Kidney epithelial cell (primary cell): ENCODE measurements around the gene TSPAN33. TPM values are rescaled to one million over a fixed set of nuclear protein-coding genes. Genes with fewer than 3 reads are reported as not detected.
"Not testable (repeated sequence)": the region's sequence is repeated elsewhere in the genome, so short reads cannot be mapped to it uniquely, and the experiment has no call there.

ENCODE experiments used
- DNase-seq: peaks from one replicate; pipeline ENCODE4 v3.0.0-alpha.2; 2010; ENCODE audit warnings: low read depth
- H3K27me3 ChIP-seq: 2 replicates; pipeline ENCODE4 v1.6.0; 2011; ENCODE audit warnings: low read length; ENCODE audit not compliant: control insufficient read depth, insufficient read depth
- H3K36me3 ChIP-seq: 2 replicates; pipeline ENCODE4 v1.5.1; 2011; ENCODE audit warnings: low read length; ENCODE audit not compliant: control insufficient read depth, insufficient read depth
- H3K4me3 ChIP-seq: 2 replicates; pipeline ENCODE4 v1.5.1; 2011; ENCODE audit warnings: low read depth, mild to moderate bottlenecking, control low read depth, low read length
- CTCF ChIP-seq: IDR thresholded peaks from 2 replicates; pipeline ENCODE4 v1.5.1; 2011; ENCODE audit warnings: mild to moderate bottlenecking, moderate library complexity, low read length, control low read depth, inconsistent platforms; ENCODE audit not compliant: insufficient read depth, poor library complexity, severe bottlenecking
- total RNA-seq: library from RNA; depleted of rRNA; stranded (reverse); fragments of >200 nt; gene quantifications from 2 replicates; pipeline ENCODE4 v1.2.3, GENCODE V29; 2015

TSPAN33 gene
- total RNA-seq, 1 donor from 2014 or later, result 18.0 TPM

GRCh38 chr7:129210989-129211312 is 66.4 kb downstream of the TSPAN33 start:
- no peak for DNase-seq
- Histone ChIP-seq H3K36me3 (peaks cover 2% of the 10 kb centered on the region), H3K4me3 (no peak overlapping the region), H3K27me3 (no peaks in the 10 kb centered on the region)
- TF ChIP-seq CTCF, result no peak

- Histone ChIP-seq H3K4me3 (no peak overlapping the region), H3K27me3 (no peaks in the 10 kb centered on the region)
- TF ChIP-seq CTCF, result no peak
Observed at GRCh38 chr7:129212126-129212525, 67.6 kb downstream of the TSPAN33 start.

GRCh38 chr7:129212596-129212995 is 68.1 kb downstream of the TSPAN33 start:
- no peak for TF ChIP-seq CTCF
- DNase-seq, result no peak
- no peak overlapping the region for H3K4me3 ChIP-seq
- H3K36me3 ChIP-seq, result peaks cover 2% of the 10 kb centered on the region
- no peaks in the 10 kb centered on the region for H3K27me3 ChIP-seq

More at GRCh38 chr7:129212126-129212525, 67.6 kb downstream of the TSPAN33 start:
- no peak for DNase-seq
- H3K36me3 ChIP-seq, result peaks cover 2% of the 10 kb centered on the region

DNA sequence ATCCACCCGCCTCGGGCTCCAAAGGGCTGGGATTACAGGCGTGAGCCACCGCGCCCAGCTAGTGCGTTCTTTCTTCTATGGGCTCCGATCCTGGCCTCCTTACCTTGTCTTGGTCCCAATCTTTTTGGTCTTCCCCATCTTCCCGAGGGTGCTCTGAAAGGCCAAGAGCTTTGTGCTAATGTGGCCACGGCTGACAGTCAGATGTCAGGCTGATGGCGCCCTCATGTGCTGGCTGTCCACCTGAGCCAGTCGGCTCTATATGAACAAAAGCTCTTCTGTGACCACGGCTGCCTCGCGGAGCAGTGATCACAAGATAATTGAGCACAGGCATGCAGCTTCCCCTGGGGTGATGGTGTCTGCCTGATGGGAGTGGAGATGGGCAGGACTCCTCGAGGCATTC is 69.3 kb downstream of the TSPAN33 start:
- Histone ChIP-seq H3K27me3 (no peaks in the 10 kb centered on the region), H3K36me3 (peaks cover 2% of the 10 kb centered on the region), H3K4me3 (no peak overlapping the region)
- no peak for DNase-seq
- no peak for TF ChIP-seq CTCF

- DNase-seq, H3K27me3 ChIP-seq, H3K4me3 ChIP-seq, H3K36me3 ChIP-seq: not testable (repeated sequence)
Observed at GRCh38 chr7:129215691-129216090, 71.2 kb downstream of the TSPAN33 start.

- not testable (repeated sequence) for H3K36me3 ChIP-seq, DNase-seq, H3K4me3 ChIP-seq, H3K27me3 ChIP-seq
Observed at GRCh38 chr7:129216101-129216715, 71.7 kb downstream of the TSPAN33 start.

- not testable (repeated sequence) for H3K4me3 ChIP-seq, H3K36me3 ChIP-seq, DNase-seq, H3K27me3 ChIP-seq
Observed at GRCh38 chr7:129216821-129217416, 72.4 kb downstream of the TSPAN33 start.
